GM18873 (cell line): ENCODE results near the gene MTRR.
A peak's percentile ranks its signal among the peaks of the same experiment; 100 is the strongest.

Experiments used
- ATAC-seq: cut with Tn5 transposase; IDR thresholded peaks from one replicate; pipeline ENCODE4 v1.9.1; 2021; ENCODE audit warnings: mild to moderate bottlenecking, moderate library complexity, moderate number of reproducible peaks; ENCODE audit not compliant: unreplicated experiment, low FRiP score

The MTRR gene

GRCh38 chr5:7856855-7857254 is 12.1 kb upstream of the MTRR start:
- no peak for ATAC-seq

GRCh38 chr5:7857361-7857760 is 11.6 kb upstream of the MTRR start:
- ATAC-seq = no peak

- no peak for ATAC-seq
Measured at GRCh38 chr5:7857926-7858632, 10.9 kb upstream of the MTRR start.

- no peak for ATAC-seq
Measured at GRCh38 chr5:7866196-7866595, 2.8 kb upstream of the MTRR start.

- ATAC-seq = no peak
Measured at GRCh38 chr5:7867260-7867659, 1.7 kb upstream of the MTRR start.

GRCh38 chr5:7868427-7868772 is 548 bp upstream of the MTRR start:
- ATAC-seq = no peak

- peak; percentile 33 for ATAC-seq
Measured at GRCh38 chr5:7869474-7870136, 657 bp downstream of the MTRR start.

GRCh38 chr5:7871653-7872052 is 2.7 kb downstream of the MTRR start:
- peak; percentile 23 for ATAC-seq

GRCh38 chr5:7872517-7873130 is 3.7 kb downstream of the MTRR start:
- no peak for ATAC-seq

- no peak for ATAC-seq
Measured at GRCh38 chr5:7873216-7873615, 4.3 kb downstream of the MTRR start.

GRCh38 chr5:7874639-7875038 is 5.7 kb downstream of the MTRR start:
- no peak for ATAC-seq

GRCh38 chr5:7875151-7875550 is 6.2 kb downstream of the MTRR start:
- ATAC-seq = no peak

- peak; percentile 37 for ATAC-seq
Measured at GRCh38 chr5:7876867-7877266, 7.9 kb downstream of the MTRR start.

GRCh38 chr5:7877851-7878250 is 8.9 kb downstream of the MTRR start:
- no peak for ATAC-seq

GRCh38 chr5:7878381-7878873 is 9.5 kb downstream of the MTRR start:
- peak; percentile 97 for ATAC-seq

GRCh38 chr5:7881091-7881490 is 12.1 kb downstream of the MTRR start:
- ATAC-seq = no peak

- ATAC-seq = no peak
Measured at GRCh38 chr5:7881816-7882215, 12.9 kb downstream of the MTRR start.

GRCh38 chr5:7882926-7883325 is 14.0 kb downstream of the MTRR start:
- no peak for ATAC-seq

- ATAC-seq = no peak
Measured at GRCh38 chr5:7884491-7885267, 15.7 kb downstream of the MTRR start.

- no peak for ATAC-seq
Measured at GRCh38 chr5:7886849-7887475, 18.0 kb downstream of the MTRR start.

GRCh38 chr5:7888901-7889300 is 20.0 kb downstream of the MTRR start:
- ATAC-seq = no peak
